ENCODE data around the gene CDC42BPB. TPM values are rescaled to one million over a fixed set of nuclear protein-coding genes. Genes with fewer than 3 reads are reported as not detected.

The CDC42BPB gene
- total RNA-seq, 1 experiment from 2014 or later: 84.4 TPM

DNA sequence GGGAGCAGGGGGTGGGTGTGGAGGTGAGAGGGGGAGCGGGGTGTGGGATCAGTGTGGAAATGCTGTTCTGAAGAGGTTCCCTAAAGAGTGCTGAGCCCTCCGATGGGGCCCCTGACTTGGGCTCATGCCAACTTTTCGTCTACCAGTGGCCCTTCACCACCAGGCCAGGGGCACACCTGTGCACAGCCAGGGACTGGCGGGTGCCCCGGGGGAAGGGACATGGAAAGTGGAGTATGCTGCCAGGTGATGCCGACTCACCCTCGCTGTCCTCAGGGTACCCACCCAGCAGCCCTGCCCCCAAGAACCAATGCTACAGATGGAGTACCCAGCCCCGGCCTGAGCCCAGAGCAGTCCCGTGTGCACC is 108.7 kb downstream of the CDC42BPB start:
- no peaks in the 10 kb centered on the region for H3K4me1 ChIP-seq (ENCODE audit: control insufficient read depth, insufficient read depth, low read length)
- peaks cover 2% of the 10 kb centered on the region; the same call in 1 of the 2 replicates for H3K36me3 ChIP-seq (ENCODE audit: control insufficient read depth, insufficient read depth, low read length)
- ATAC-seq (no peak; the same call in none of the 2 replicates), DNase-seq (ENCODE audit: low read depth, low spot score) (no peak)
- no peak for TF ChIP-seq SIN3A (IDR thresholded peaks at IDR 0.05; ENCODE audit: borderline replicate concordance, insufficient read depth, low read depth, low read length)
- no peak for TF ChIP-seq POLR2AphosphoS5 (IDR thresholded peaks at IDR 0.05; ENCODE audit: low read depth, low read length)
- TF ChIP-seq, protein P1, sequence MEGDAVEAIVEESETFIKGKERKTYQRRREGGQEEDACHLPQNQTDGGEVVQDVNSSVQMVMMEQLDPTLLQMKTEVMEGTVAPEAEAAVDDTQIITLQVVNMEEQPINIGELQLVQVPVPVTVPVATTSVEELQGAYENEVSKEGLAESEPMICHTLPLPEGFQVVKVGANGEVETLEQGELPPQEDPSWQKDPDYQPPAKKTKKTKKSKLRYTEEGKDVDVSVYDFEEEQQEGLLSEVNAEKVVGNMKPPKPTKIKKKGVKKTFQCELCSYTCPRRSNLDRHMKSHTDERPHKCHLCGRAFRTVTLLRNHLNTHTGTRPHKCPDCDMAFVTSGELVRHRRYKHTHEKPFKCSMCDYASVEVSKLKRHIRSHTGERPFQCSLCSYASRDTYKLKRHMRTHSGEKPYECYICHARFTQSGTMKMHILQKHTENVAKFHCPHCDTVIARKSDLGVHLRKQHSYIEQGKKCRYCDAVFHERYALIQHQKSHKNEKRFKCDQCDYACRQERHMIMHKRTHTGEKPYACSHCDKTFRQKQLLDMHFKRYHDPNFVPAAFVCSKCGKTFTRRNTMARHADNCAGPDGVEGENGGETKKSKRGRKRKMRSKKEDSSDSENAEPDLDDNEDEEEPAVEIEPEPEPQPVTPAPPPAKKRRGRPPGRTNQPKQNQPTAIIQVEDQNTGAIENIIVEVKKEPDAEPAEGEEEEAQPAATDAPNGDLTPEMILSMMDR (IDR thresholded peaks at IDR 0.05): no peak
- TF ChIP-seq TCF7L2 (IDR thresholded peaks at IDR 0.05; ENCODE audit: low read depth, low read length): no peak
- TF ChIP-seq, protein P2, sequence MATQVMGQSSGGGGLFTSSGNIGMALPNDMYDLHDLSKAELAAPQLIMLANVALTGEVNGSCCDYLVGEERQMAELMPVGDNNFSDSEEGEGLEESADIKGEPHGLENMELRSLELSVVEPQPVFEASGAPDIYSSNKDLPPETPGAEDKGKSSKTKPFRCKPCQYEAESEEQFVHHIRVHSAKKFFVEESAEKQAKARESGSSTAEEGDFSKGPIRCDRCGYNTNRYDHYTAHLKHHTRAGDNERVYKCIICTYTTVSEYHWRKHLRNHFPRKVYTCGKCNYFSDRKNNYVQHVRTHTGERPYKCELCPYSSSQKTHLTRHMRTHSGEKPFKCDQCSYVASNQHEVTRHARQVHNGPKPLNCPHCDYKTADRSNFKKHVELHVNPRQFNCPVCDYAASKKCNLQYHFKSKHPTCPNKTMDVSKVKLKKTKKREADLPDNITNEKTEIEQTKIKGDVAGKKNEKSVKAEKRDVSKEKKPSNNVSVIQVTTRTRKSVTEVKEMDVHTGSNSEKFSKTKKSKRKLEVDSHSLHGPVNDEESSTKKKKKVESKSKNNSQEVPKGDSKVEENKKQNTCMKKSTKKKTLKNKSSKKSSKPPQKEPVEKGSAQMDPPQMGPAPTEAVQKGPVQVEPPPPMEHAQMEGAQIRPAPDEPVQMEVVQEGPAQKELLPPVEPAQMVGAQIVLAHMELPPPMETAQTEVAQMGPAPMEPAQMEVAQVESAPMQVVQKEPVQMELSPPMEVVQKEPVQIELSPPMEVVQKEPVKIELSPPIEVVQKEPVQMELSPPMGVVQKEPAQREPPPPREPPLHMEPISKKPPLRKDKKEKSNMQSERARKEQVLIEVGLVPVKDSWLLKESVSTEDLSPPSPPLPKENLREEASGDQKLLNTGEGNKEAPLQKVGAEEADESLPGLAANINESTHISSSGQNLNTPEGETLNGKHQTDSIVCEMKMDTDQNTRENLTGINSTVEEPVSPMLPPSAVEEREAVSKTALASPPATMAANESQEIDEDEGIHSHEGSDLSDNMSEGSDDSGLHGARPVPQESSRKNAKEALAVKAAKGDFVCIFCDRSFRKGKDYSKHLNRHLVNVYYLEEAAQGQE (IDR thresholded peaks at IDR 0.05; ENCODE audit: insufficient read depth in 1 of 2, low read depth in 2 of 2, low read length in 1 of 2): no peak
- ChIA-PET POLR2A (no interaction called here), CTCF (no interaction called here)
- intact Hi-C loops (cut with micrococcal nuclease; ENCODE audit: unreplicated experiment) (no loop called here), in situ Hi-C loops (cut with HindIII; ENCODE audit: low pct_unique_long_range_greater_than_20kb, low sequenced_read_pairs) (no loop called here)
- no peaks in the 10 kb centered on the region for H3K9me3 ChIP-seq (ENCODE audit: control insufficient read depth, insufficient read depth, low read depth, low read length)
- H3K27me3 ChIP-seq (ENCODE audit: control insufficient read depth, insufficient read depth, low read length): no peaks in the 10 kb centered on the region
- no TSS peak for BruUV-seq (replicated peaks)
- H3K27ac ChIP-seq (ENCODE audit: low read length): no peak overlapping the region
- no peak overlapping the region for H3K4me3 ChIP-seq (ENCODE audit: low read depth in 2 of 2, low read length in 2 of 2)

- TF ChIP-seq, protein P1 (IDR thresholded peaks at IDR 0.05): no peak
- TF ChIP-seq POLR2AphosphoS5 (IDR thresholded peaks at IDR 0.05; ENCODE audit: low read depth, low read length): no peak
- TF ChIP-seq, protein P2 (IDR thresholded peaks at IDR 0.05; ENCODE audit: insufficient read depth in 1 of 2, low read depth in 2 of 2, low read length in 1 of 2): no peak
- no peak for TF ChIP-seq SIN3A (IDR thresholded peaks at IDR 0.05; ENCODE audit: borderline replicate concordance, insufficient read depth, low read depth, low read length)
- no peak for TF ChIP-seq TCF7L2 (IDR thresholded peaks at IDR 0.05; ENCODE audit: low read depth, low read length)
- in situ Hi-C loops (cut with HindIII; ENCODE audit: low pct_unique_long_range_greater_than_20kb, low sequenced_read_pairs): no loop called here
- no TSS peak for BruUV-seq (replicated peaks)
- no peaks in the 10 kb centered on the region for H3K27me3 ChIP-seq (ENCODE audit: control insufficient read depth, insufficient read depth, low read length)
- ATAC-seq (no peak), DNase-seq (ENCODE audit: low read depth, low spot score) (no peak)
- POLR2A ChIA-PET: no interaction called here
- no peaks in the 10 kb centered on the region for H3K4me1 ChIP-seq (ENCODE audit: control insufficient read depth, insufficient read depth, low read length)
- H3K4me3 ChIP-seq (ENCODE audit: low read depth in 2 of 2, low read length in 2 of 2): no peak overlapping the region
- CTCF ChIA-PET: no interaction called here
- H3K36me3 ChIP-seq (ENCODE audit: control insufficient read depth, insufficient read depth, low read length): peaks cover 2% of the 10 kb centered on the region; the same call in 1 of the 2 replicates
- H3K9me3 ChIP-seq (ENCODE audit: control insufficient read depth, insufficient read depth, low read depth, low read length): no peaks in the 10 kb centered on the region
- no peak overlapping the region for H3K27ac ChIP-seq (ENCODE audit: low read length)
- intact Hi-C loops (cut with micrococcal nuclease; ENCODE audit: unreplicated experiment): no loop called here
Measured at GRCh38 chr14:102947321-102948103, 109.8 kb downstream of the CDC42BPB start.

Data from Panc1 (cell line).